DND-41 (cell line): Measurements from ENCODE around the gene CAPN3.

Experiments
- EZH2 ChIP-seq: IDR thresholded peaks from 3 replicates; pipeline ENCODE4 v1.6.1; 2012; ENCODE audit warnings: borderline replicate concordance, low read depth, mild to moderate bottlenecking, moderate library complexity, low read length, inconsistent platforms; ENCODE audit not compliant: severe bottlenecking
- TF ChIP-seq, protein P1 (sequence below): IDR thresholded peaks from 2 replicates; pipeline ENCODE4 v1.5.1; 2012; ENCODE audit warnings: borderline replicate concordance, low read length, moderate library complexity, mild to moderate bottlenecking; ENCODE audit not compliant: poor library complexity, severe bottlenecking; ENCODE audit errors: extremely low read depth

DNA sequence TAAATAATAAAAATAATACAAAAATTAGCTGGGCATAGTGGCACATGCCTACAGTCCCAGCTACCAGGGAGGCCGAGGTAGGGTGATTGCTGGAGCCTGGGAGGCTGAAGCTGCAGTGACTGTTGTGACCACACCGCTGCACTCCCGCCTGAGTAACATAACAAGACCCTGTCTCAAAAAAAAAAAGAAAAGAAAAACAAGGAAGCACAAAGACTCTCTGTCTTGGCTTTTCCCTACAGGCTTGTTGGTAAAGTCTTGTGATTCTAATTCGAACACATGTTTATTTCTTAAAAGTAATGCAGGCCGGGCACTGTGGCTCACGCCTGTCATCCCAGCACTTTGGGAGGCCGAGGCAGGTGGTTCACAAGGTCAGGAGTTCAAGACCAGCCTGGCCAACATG, 60.1 kb downstream of the CAPN3 start:
- no peak for TF ChIP-seq EZH2
- TF ChIP-seq, protein P1, sequence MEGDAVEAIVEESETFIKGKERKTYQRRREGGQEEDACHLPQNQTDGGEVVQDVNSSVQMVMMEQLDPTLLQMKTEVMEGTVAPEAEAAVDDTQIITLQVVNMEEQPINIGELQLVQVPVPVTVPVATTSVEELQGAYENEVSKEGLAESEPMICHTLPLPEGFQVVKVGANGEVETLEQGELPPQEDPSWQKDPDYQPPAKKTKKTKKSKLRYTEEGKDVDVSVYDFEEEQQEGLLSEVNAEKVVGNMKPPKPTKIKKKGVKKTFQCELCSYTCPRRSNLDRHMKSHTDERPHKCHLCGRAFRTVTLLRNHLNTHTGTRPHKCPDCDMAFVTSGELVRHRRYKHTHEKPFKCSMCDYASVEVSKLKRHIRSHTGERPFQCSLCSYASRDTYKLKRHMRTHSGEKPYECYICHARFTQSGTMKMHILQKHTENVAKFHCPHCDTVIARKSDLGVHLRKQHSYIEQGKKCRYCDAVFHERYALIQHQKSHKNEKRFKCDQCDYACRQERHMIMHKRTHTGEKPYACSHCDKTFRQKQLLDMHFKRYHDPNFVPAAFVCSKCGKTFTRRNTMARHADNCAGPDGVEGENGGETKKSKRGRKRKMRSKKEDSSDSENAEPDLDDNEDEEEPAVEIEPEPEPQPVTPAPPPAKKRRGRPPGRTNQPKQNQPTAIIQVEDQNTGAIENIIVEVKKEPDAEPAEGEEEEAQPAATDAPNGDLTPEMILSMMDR: no peak
